Activated CD4-positive, alpha-beta T cell treated with anti-CD3 and anti-CD28 coated beads, Interleukin-2, amount 10 ng/mL, durations not matched to agents 24 days and 14 days (primary cell): ENCODE data around the gene PRELP. TPM values are rescaled to one million over a fixed set of nuclear protein-coding genes. Genes with fewer than 3 reads are reported as not detected.

Source experiments
- DNase-seq: peaks from one replicate; pipeline ENCODE4 v3.0.0; 2022
- H3K27ac Mint-ChIP-seq: one replicate; pipeline ENCODE4 v1.8.0; 2022; ENCODE audit warnings: mild to moderate bottlenecking, mixed read lengths
- H3K27me3 Mint-ChIP-seq: one replicate; pipeline ENCODE4 v1.8.0; 2022; ENCODE audit warnings: mixed read lengths
- H3K36me3 Mint-ChIP-seq: one replicate; pipeline ENCODE4 v1.8.0; 2022; ENCODE audit warnings: low read depth, mild to moderate bottlenecking, mixed read lengths
- H3K4me1 Mint-ChIP-seq: one replicate; pipeline ENCODE4 v1.8.0; 2021; ENCODE audit warnings: mixed read lengths
- H3K4me3 Mint-ChIP-seq: one replicate; pipeline ENCODE4 v1.8.0; 2022; ENCODE audit warnings: mild to moderate bottlenecking, moderate library complexity, mixed read lengths
- H3K9me3 Mint-ChIP-seq: one replicate; pipeline ENCODE4 v1.8.0; 2021; ENCODE audit warnings: mixed read lengths
- intact Hi-C: fragments of 100-400 bp; cut with micrococcal nuclease; formaldehyde crosslinking; loops from one replicate; pipeline ENCODE4 v1.15.1; 2023
- total RNA-seq: library from RNA; stranded (reverse); gene quantifications from 2 replicates; pipeline ENCODE4 v1.2.3, GENCODE V29; 2022

Gene PRELP
- total RNA-seq, 1 donor from 2014 or later = not detected

GRCh38 chr1:203476216-203476814 lies 709 bp downstream of the PRELP start:
- H3K36me3 Mint-ChIP-seq = no peaks in the 10 kb centered on the region
- H3K27ac Mint-ChIP-seq = no peak overlapping the region
- DNase-seq = no peak
- no peaks in the 10 kb centered on the region for H3K9me3 Mint-ChIP-seq
- intact Hi-C loops = no loop called here
- no peak overlapping the region for H3K4me3 Mint-ChIP-seq
- peaks cover 33% of the 10 kb centered on the region for H3K27me3 Mint-ChIP-seq
- H3K4me1 Mint-ChIP-seq = peaks cover 7% of the 10 kb centered on the region

GRCh38 chr1:203477748-203478147 lies 2.1 kb downstream of the PRELP start:
- peak; percentile 68 for DNase-seq
- intact Hi-C loops = no loop called here
- Mint-ChIP-seq H3K36me3 (no peaks in the 10 kb centered on the region), H3K27ac (no peak overlapping the region), H3K4me1 (peaks cover 7% of the 10 kb centered on the region), H3K9me3 (no peaks in the 10 kb centered on the region), H3K4me3 (no peak overlapping the region), H3K27me3 (peaks cover 27% of the 10 kb centered on the region)

- no peak for DNase-seq
- Mint-ChIP-seq H3K36me3 (no peaks in the 10 kb centered on the region), H3K27ac (no peak overlapping the region), H3K4me3 (no peak overlapping the region), H3K27me3 (peaks cover 26% of the 10 kb centered on the region), H3K4me1 (peaks cover 7% of the 10 kb centered on the region), H3K9me3 (no peaks in the 10 kb centered on the region)
- intact Hi-C loops = no loop called here
Measured at GRCh38 chr1:203478231-203478630, 2.6 kb downstream of the PRELP start.

- Mint-ChIP-seq H3K27me3 (peaks cover 20% of the 10 kb centered on the region), H3K4me1 (peaks cover 7% of the 10 kb centered on the region), H3K27ac (no peak overlapping the region), H3K36me3 (no peaks in the 10 kb centered on the region), H3K9me3 (no peaks in the 10 kb centered on the region), H3K4me3 (no peak overlapping the region)
- intact Hi-C loops = no loop called here
- no peak for DNase-seq
Measured at GRCh38 chr1:203478986-203479385, 3.4 kb downstream of the PRELP start.

DNA sequence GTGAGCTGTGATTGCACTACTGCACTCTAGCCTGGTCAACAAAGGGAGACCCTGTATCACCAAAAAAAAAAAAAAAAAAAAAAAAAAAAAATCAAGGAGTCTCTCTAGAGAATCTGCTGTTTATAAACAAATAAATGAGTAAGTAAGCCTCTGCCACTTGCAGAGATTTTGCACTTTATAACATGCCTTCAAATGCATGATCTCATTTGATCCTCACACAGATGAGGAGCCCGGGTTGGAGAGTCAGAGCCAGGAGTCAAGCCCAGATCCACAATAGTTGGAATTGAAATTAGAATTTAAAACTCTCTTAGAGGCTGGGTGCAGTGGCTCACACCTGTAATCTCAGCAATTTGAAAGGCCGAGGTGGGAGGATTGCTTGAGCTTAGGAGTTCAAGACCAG lies 4.0 kb downstream of the PRELP start:
- Mint-ChIP-seq H3K36me3 (no peaks in the 10 kb centered on the region), H3K4me3 (no peak overlapping the region), H3K27ac (no peak overlapping the region), H3K4me1 (peaks cover 7% of the 10 kb centered on the region), H3K27me3 (peaks cover 19% of the 10 kb centered on the region), H3K9me3 (no peaks in the 10 kb centered on the region)
- intact Hi-C loops = no loop called here
- DNase-seq = no peak

DNA sequence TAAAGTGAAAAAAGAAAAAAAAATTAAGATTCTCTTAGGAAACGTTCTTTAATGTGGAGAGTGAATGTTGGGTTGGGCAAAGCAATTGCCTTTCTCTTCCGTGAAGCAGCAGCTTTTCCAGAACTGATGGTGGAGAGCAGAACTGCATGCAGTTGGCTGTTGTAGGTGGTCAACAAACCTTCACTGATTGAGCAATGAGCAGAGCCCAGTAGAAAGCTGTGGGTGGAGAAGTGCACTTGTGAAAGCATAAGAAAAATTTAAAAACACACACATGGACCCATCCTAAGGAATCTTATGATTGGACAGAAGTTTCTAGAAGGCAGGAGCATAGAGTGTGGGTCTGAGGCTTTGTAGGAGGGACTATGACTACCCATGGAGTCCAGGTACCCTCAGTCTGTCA lies 4.5 kb downstream of the PRELP start:
- Mint-ChIP-seq H3K27ac (no peak overlapping the region), H3K27me3 (peaks cover 15% of the 10 kb centered on the region), H3K4me1 (peaks cover 7% of the 10 kb centered on the region), H3K4me3 (no peak overlapping the region), H3K9me3 (no peaks in the 10 kb centered on the region), H3K36me3 (no peaks in the 10 kb centered on the region)
- intact Hi-C loops = no loop called here
- no peak for DNase-seq

GRCh38 chr1:203480525-203481084 lies 5.0 kb downstream of the PRELP start:
- Mint-ChIP-seq H3K36me3 (no peaks in the 10 kb centered on the region), H3K4me3 (no peak overlapping the region), H3K9me3 (no peaks in the 10 kb centered on the region), H3K27me3 (peaks cover 12% of the 10 kb centered on the region), H3K27ac (no peak overlapping the region), H3K4me1 (peaks cover 7% of the 10 kb centered on the region)
- intact Hi-C loops = no loop called here
- DNase-seq = no peak

- DNase-seq = no peak
- Mint-ChIP-seq H3K9me3 (no peaks in the 10 kb centered on the region), H3K27ac (no peak overlapping the region), H3K27me3 (peaks cover 6% of the 10 kb centered on the region), H3K4me3 (no peak overlapping the region), H3K4me1 (peaks cover 7% of the 10 kb centered on the region), H3K36me3 (no peaks in the 10 kb centered on the region)
- intact Hi-C loops = no loop called here
Measured at GRCh38 chr1:203481196-203481595, 5.6 kb downstream of the PRELP start.

GRCh38 chr1:203486618-203487370 lies 11.2 kb downstream of the PRELP start:
- H3K27ac Mint-ChIP-seq = peak overlapping the region; percentile 50
- intact Hi-C loops = loop anchor here (1.0 kb wide), 2 partner anchors 146 to 219 kb away; no protein-coding TSS in a partner anchor
- H3K4me3 Mint-ChIP-seq = peak overlapping the region; percentile 70
- peaks cover 3% of the 10 kb centered on the region for H3K27me3 Mint-ChIP-seq
- DNase-seq = no peak
- H3K9me3 Mint-ChIP-seq = no peaks in the 10 kb centered on the region
- no peaks in the 10 kb centered on the region for H3K36me3 Mint-ChIP-seq
- H3K4me1 Mint-ChIP-seq = peaks cover 3% of the 10 kb centered on the region

DNA sequence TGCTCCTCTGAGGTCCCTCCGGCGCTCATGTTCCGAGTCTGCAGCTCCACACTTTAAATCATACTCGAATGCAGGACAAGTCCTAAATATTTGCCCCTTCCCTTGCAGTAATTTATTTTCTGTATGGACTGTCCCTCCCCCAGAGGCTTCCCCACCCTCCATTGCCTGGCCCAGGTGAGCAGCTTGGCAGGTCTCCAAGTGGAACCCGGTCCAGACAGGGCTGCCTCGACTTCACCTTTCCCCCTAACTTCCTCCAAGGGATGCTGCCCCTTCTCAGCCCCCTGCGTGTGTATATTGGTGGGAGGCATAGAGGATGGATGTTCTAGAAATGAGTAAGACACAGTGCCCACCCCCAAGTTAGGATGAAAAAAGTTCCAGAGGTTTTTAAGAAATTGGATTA lies 12.9 kb downstream of the PRELP start:
- Mint-ChIP-seq H3K4me1 (peaks cover 3% of the 10 kb centered on the region), H3K36me3 (no peaks in the 10 kb centered on the region), H3K27ac (no peak overlapping the region), H3K27me3 (peaks cover 7% of the 10 kb centered on the region), H3K9me3 (no peaks in the 10 kb centered on the region), H3K4me3 (no peak overlapping the region)
- intact Hi-C loops = no loop called here
- DNase-seq = no peak

DNA sequence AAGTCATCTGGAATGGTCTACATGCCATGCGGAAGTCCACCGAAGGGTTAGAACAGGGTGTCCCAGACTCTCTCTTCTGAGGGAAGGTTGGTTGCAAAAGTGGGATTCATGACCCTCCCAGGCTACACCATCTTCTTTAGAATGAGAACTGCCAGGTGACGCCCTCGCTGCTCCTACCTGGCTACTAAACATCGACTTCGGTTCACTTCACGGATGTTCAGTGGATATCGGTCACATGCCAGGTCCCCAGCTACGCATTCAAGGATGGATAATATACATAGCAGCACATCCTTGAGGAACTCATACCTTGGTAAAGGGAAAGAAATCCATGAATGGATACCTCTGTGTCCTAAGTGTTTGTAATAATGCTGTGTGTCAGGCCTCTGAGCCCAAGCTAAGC lies 15.0 kb downstream of the PRELP start:
- Mint-ChIP-seq H3K4me3 (no peak overlapping the region), H3K27me3 (peaks cover 9% of the 10 kb centered on the region), H3K36me3 (no peaks in the 10 kb centered on the region), H3K4me1 (peaks cover 3% of the 10 kb centered on the region), H3K27ac (no peak overlapping the region), H3K9me3 (no peaks in the 10 kb centered on the region)
- intact Hi-C loops = no loop called here
- no peak for DNase-seq

GRCh38 chr1:203491664-203492063 lies 16.1 kb downstream of the PRELP start:
- H3K36me3 Mint-ChIP-seq = no peaks in the 10 kb centered on the region
- no peaks in the 10 kb centered on the region for H3K9me3 Mint-ChIP-seq
- intact Hi-C loops = no loop called here
- H3K27me3 Mint-ChIP-seq = peaks cover 9% of the 10 kb centered on the region
- H3K4me1 Mint-ChIP-seq = peaks cover 3% of the 10 kb centered on the region
- no peak for DNase-seq
- H3K4me3 Mint-ChIP-seq = no peak overlapping the region
- no peak overlapping the region for H3K27ac Mint-ChIP-seq

- no peaks in the 10 kb centered on the region for H3K36me3 Mint-ChIP-seq
- H3K4me3 Mint-ChIP-seq = no peak overlapping the region
- H3K27ac Mint-ChIP-seq = no peak overlapping the region
- no peaks in the 10 kb centered on the region for H3K9me3 Mint-ChIP-seq
- intact Hi-C loops = no loop called here
- H3K27me3 Mint-ChIP-seq = peaks cover 12% of the 10 kb centered on the region
- peaks cover 2% of the 10 kb centered on the region for H3K4me1 Mint-ChIP-seq
- DNase-seq = no peak
Measured at GRCh38 chr1:203492082-203492747, 16.6 kb downstream of the PRELP start.

DNA sequence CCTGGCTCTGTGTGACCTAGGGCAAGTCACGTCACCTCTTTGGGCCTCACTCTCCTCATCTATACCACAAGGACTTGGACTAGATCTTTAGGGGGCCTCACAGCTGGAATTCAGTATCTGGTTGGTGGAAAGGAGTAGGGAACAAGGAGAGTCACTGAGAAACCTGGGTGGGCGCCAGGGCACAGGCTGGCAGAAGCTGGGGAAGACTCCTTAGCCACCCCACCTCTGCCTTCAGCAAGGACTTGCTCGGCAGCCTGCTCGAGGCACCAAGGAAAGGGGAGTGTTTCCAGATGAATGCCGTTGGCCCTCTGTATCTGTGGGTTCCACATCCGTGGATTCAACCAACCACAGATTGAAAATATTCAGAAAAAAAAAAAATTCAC lies 17.1 kb downstream of the PRELP start:
- Mint-ChIP-seq H3K36me3 (no peaks in the 10 kb centered on the region), H3K27me3 (peaks cover 12% of the 10 kb centered on the region), H3K9me3 (no peaks in the 10 kb centered on the region), H3K4me3 (no peak overlapping the region), H3K4me1 (no peaks in the 10 kb centered on the region), H3K27ac (no peak overlapping the region)
- DNase-seq = no peak
- intact Hi-C loops = no loop called here
